GM18519 (cell line): ENCODE data around the gene LPGAT1.

Source experiments
- ATAC-seq: cut with Tn5 transposase; IDR thresholded peaks from one replicate; pipeline ENCODE4 v1.9.1; 2021; ENCODE audit warnings: mild to moderate bottlenecking, moderate library complexity; ENCODE audit not compliant: unreplicated experiment, low FRiP score

The LPGAT1 gene

GRCh38 chr1:211781260-211781659, 49.3 kb downstream of the LPGAT1 start:
- ATAC-seq, result no peak

- ATAC-seq, result no peak
Measured at GRCh38 chr1:211775170-211775569, 55.4 kb downstream of the LPGAT1 start.

- ATAC-seq, result no peak
Measured at GRCh38 chr1:211764701-211765100, 65.9 kb downstream of the LPGAT1 start.

GRCh38 chr1:211762206-211762605, 68.4 kb downstream of the LPGAT1 start:
- no peak for ATAC-seq

GRCh38 chr1:211761400-211761799, 69.2 kb downstream of the LPGAT1 start:
- ATAC-seq, result no peak

GRCh38 chr1:211756471-211757020, 74.0 kb downstream of the LPGAT1 start:
- ATAC-seq, result no peak

DNA sequence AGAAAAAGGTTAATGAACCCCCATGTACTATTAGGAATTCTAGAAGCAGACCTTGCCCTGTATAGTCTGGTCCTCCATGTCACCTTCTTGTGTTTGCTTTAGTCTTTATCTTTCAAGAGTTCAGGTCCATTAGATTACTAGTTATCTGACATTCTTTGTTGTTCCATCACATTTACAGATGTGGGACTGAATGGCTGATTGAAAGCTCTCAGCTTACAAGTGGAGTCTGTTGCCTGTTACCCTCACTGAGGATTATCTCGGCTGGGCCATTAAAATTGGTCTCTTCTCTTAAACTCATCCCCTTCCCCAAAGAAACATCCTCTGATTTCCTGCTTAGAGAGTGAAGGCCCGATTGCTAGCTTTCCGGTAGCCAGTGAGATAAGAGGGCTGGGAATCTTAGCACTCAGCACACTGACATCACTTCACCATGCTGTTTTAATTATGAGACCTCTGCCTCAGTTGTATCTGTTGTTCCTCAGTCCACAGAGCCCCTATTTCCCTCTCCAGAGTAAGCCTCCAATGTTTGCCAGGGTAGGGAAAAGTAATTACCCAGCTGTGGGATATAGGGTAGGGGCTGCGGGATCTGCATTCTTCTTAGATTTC, 76.8 kb downstream of the LPGAT1 start:
- ATAC-seq, result no peak

GRCh38 chr1:211752951-211753486, 77.5 kb downstream of the LPGAT1 start:
- ATAC-seq, result no peak

- ATAC-seq, result no peak
Measured at GRCh38 chr1:211752317-211752716, 78.2 kb downstream of the LPGAT1 start.

GRCh38 chr1:211751438-211751837, 79.1 kb downstream of the LPGAT1 start:
- ATAC-seq, result no peak

- ATAC-seq, result no peak
Measured at GRCh38 chr1:211750599-211750998, 80.0 kb downstream of the LPGAT1 start.

- no peak for ATAC-seq
Measured at GRCh38 chr1:211749251-211749650, 81.3 kb downstream of the LPGAT1 start.

DNA sequence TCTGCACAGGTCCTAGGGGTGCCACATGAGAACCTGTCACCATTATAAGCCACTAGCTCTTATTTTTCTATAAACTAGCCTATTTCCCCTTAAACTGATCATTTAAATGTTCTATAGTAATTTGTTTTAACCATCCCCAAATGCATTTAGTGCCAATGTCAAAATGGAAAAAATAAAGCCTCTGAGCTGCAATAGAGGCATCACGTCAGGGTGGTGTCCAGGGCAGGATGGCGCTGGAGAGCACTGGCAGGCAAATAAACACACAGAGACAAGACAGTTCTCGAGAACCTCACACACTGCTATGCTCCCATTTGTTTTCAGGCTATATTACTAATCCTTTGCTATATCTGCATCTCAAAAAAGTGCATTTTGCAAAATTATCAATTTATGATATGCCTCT, 81.8 kb downstream of the LPGAT1 start:
- no peak for ATAC-seq

DNA sequence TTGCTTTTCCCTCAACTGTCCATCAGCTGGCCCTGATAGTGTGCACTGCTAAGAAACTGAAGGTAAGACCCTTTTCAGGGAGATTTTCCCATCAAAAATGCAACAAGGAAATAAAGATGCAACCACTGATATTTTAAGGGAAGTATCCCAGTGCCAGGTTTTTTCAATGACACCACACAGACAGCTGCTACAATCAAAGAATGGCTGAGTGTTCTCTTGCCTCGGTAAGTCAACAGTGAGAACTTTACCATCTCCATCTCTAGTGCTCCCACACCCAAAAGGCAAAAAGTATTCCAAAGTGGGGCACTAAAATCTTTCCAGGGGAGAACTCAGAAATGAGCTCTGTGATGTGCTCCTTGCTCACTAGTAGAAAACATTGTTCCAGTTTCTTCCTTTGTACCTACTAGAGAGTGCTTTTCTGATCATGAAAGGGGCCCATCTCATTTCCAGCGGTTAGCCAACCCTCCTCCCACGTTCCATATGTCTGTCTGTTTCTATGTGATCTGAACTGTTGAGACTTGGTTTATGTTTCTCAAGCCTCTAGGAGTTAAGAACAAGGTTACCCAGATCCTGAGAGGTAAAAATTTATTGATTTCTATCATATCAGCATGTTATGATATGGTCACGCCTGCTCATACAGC, 87.6 kb downstream of the LPGAT1 start:
- ATAC-seq, result no peak

DNA sequence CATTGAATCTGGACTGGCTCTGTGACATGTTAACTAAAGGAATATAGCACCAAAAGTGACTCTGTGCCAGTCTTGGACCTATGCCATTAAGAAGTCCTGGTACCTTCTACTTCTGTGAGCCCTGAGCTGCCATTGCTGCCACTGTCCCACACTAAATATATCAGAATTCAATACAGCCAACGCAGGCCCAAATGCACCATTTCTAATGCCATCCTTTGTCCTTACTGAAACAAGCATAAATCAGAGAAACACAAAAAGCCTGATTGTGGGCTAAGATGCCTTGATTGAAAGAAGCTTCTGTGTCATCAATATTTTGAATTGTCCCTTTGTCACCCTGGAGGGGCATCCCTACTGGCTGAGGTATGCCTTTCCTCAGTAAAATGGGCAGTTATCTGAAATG, 88.3 kb downstream of the LPGAT1 start:
- no peak for ATAC-seq

DNA sequence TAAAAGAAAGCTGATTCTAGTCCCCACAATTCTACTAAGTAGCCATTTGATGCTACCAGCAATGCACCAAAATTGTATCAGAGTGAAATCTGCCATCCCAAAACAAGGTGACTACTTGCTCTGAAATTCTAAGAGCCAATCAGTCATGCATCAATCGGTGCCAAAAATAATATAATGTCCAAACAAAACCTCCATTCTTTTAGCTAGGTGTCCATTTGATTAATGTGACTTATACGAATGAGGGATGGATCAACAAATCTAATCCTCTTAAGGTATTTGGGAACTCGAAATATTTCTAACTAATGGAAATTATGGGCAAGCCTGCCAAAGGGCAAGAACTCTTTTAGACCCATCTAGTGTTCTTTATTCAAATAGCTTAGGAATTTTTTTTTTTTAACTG, 88.8 kb downstream of the LPGAT1 start:
- no peak for ATAC-seq

GRCh38 chr1:211741116-211741515, 89.4 kb downstream of the LPGAT1 start:
- no peak for ATAC-seq

DNA sequence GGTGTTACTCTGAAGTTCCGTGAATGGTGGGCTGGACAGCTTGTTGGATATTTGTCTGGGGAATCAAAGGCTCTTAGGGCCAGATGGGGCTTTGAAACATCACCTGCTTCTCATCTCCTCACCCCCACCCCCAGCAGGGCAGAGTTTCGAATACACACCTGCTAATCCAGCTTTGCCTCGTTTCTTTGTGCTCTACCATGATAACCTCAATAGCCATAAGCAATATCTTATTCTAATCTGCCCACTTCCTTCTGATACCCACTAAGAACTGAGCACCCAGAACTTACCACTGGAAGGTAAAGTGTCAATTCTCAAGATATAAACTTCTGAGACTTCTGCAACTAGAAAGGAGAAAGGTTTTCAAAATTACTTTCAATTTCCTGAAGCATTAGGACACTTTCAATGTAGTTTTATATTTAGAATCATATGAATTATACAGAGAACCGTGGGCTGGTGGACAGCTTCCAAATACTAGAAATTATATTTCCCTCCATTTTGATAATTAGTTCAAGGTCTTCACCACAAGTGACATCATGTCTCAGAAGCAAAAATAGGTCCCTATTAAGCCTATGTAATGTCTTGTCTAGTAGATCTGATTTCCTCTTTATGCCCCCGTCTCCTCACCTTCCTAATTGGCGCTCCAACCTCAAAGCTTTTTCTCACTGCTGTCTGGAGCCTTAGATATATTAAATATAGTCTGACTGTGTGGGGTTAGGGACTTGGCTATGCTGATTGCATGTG, 90.7 kb downstream of the LPGAT1 start:
- ATAC-seq, result peak; percentile 52

GRCh38 chr1:211738691-211739301, 91.8 kb downstream of the LPGAT1 start:
- no peak for ATAC-seq

DNA sequence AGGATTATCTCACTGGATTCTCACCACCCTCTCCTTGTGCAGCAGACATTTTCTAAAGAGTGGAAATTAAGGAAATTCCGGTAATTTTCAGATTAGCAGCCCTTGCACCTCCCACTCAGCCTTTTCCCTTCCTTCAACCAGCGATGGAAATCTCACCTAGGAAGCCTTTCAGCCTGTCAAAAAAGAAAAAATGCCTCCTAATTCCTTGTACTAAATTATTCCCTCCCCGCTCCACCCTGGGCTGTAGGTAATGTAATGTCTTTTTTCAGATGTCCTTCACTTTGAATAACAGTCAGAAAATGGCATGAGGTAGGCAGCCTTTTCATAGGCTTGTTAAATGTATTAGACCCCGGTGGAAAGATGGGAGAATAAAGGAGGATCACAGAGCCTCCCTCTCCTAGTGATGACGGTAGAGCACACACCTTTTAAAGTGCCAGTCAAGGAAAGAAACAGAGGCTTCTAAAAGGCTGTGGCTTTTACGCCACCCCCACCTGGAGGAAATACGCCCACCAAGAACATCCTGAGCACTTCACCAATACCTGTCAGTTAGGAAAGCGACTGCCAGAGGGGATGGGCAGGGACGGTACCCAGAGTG, 92.4 kb downstream of the LPGAT1 start:
- ATAC-seq, result no peak
